GM10266 (cell line): ENCODE measurements around the gene METRNL.

Experiments
- DNase-seq: peaks from one replicate; pipeline ENCODE4 v3.0.0; 2012; ENCODE audit errors: extremely low spot score
- CTCF ChIP-seq: IDR thresholded peaks from 2 replicates; pipeline ENCODE4 v1.5.1; 2012; ENCODE audit warnings: mild to moderate bottlenecking, low read depth; ENCODE audit not compliant: control insufficient read depth, insufficient read depth; ENCODE audit errors: missing control alignments

Gene METRNL

GRCh38 chr17:83083368-83084201 lies 4.2 kb downstream of the METRNL start:
- TF ChIP-seq CTCF = no peak
- DNase-seq = no peak

GRCh38 chr17:83084214-83084613 lies 4.8 kb downstream of the METRNL start:
- TF ChIP-seq CTCF = no peak
- no peak for DNase-seq

- TF ChIP-seq CTCF = no peak
- no peak for DNase-seq
Observed at GRCh38 chr17:83084621-83085056, 5.2 kb downstream of the METRNL start.

- no peak for DNase-seq
- TF ChIP-seq CTCF = no peak
Observed at GRCh38 chr17:83085103-83085502, 5.7 kb downstream of the METRNL start.

- TF ChIP-seq CTCF = no peak
- DNase-seq = no peak
Observed at GRCh38 chr17:83085526-83086198, 6.3 kb downstream of the METRNL start.

- TF ChIP-seq CTCF = no peak
Observed at GRCh38 chr17:83086199-83086880, 6.9 kb downstream of the METRNL start.

More at GRCh38 chr17:83086199-83086880, 6.9 kb downstream of the METRNL start:
- DNase-seq = no peak
